GM21423 (cell line): Measurements from ENCODE around the gene SURF1.
"Not testable (repeated sequence)": the region's sequence is repeated elsewhere in the genome, so short reads cannot be mapped to it uniquely, and the experiment has no call there.

Source experiments
- ATAC-seq: cut with Tn5 transposase; IDR thresholded peaks from one replicate; pipeline ENCODE4 v1.9.1; 2021; ENCODE audit warnings: mild to moderate bottlenecking, moderate library complexity; ENCODE audit not compliant: unreplicated experiment

The SURF1 gene

GRCh38 chr9:133346021-133346785 is 10.1 kb downstream of the SURF1 start:
- no peak for ATAC-seq

- ATAC-seq = no peak
Measured at GRCh38 chr9:133345596-133345995, 10.7 kb downstream of the SURF1 start.

GRCh38 chr9:133344979-133345378 is 11.3 kb downstream of the SURF1 start:
- ATAC-seq = no peak

- no peak for ATAC-seq
Measured at GRCh38 chr9:133344071-133344470, 12.2 kb downstream of the SURF1 start.

GRCh38 chr9:133342570-133342969 is 13.7 kb downstream of the SURF1 start:
- no peak for ATAC-seq

- no peak for ATAC-seq
Measured at GRCh38 chr9:133342069-133342406, 14.2 kb downstream of the SURF1 start.

- no peak for ATAC-seq
Measured at GRCh38 chr9:133341369-133342068, 14.8 kb downstream of the SURF1 start.

- ATAC-seq = no peak
Measured at GRCh38 chr9:133340916-133341315, 15.4 kb downstream of the SURF1 start.

GRCh38 chr9:133340256-133340655 is 16.0 kb downstream of the SURF1 start:
- no peak for ATAC-seq

GRCh38 chr9:133339641-133340040 is 16.6 kb downstream of the SURF1 start:
- no peak for ATAC-seq

- peak; percentile 86 for ATAC-seq
Measured at GRCh38 chr9:133335924-133336811, 20.1 kb downstream of the SURF1 start, which contains the start of gene SURF6. Gene SURF6, minus strand, starts transcription at chr9:133336188. Its CDS starts 56 bp downstream, at chr9:133336132.

GRCh38 chr9:133334888-133335287 is 21.4 kb downstream of the SURF1 start:
- ATAC-seq = not testable (repeated sequence)

- ATAC-seq = no peak
Measured at GRCh38 chr9:133334161-133334560, 22.1 kb downstream of the SURF1 start.

- no peak for ATAC-seq
Measured at GRCh38 chr9:133333566-133333965, 22.7 kb downstream of the SURF1 start.

- ATAC-seq = no peak
Measured at GRCh38 chr9:133333011-133333410, 23.3 kb downstream of the SURF1 start.

- no peak for ATAC-seq
Measured at GRCh38 chr9:133332381-133332730, 23.9 kb downstream of the SURF1 start.

- ATAC-seq = no peak
Measured at GRCh38 chr9:133331641-133332380, 24.5 kb downstream of the SURF1 start.

GRCh38 chr9:133331221-133331620 is 25.1 kb downstream of the SURF1 start:
- ATAC-seq = no peak

GRCh38 chr9:133329306-133330156 is 26.8 kb downstream of the SURF1 start:
- ATAC-seq = not testable (repeated sequence)
